Dendritic cell treated with granulocyte-macrophage colony-stimulating factor and Interleukin-4, amounts not matched to agents 40 ng/mL and 50 ng/mL, for 4 days (primary cell): ENCODE data around the gene AFDN.

Source experiments
- H3K27ac Mint-ChIP-seq: one replicate; pipeline ENCODE4 v1.8.0; 2022; ENCODE audit warnings: mild to moderate bottlenecking, mixed read lengths
- H3K27me3 Mint-ChIP-seq: one replicate; pipeline ENCODE4 v1.8.0; 2022; ENCODE audit warnings: mild to moderate bottlenecking, mixed read lengths
- H3K36me3 Mint-ChIP-seq: one replicate; pipeline ENCODE4 v1.8.0; 2022; ENCODE audit warnings: low read depth, mixed read lengths
- H3K4me1 Mint-ChIP-seq: one replicate; pipeline ENCODE4 v1.8.0; 2022; ENCODE audit warnings: low read depth, mixed read lengths
- H3K4me3 Mint-ChIP-seq: one replicate; pipeline ENCODE4 v1.8.0; 2022; ENCODE audit warnings: mild to moderate bottlenecking, moderate library complexity, mixed read lengths
- H3K9me3 Mint-ChIP-seq: one replicate; pipeline ENCODE4 v1.8.0; 2022; ENCODE audit warnings: mixed read lengths
- intact Hi-C: fragments of 100-400 bp; cut with micrococcal nuclease; formaldehyde crosslinking; loops from one replicate; pipeline ENCODE4 v1.15.0; 2022

Gene AFDN

DNA sequence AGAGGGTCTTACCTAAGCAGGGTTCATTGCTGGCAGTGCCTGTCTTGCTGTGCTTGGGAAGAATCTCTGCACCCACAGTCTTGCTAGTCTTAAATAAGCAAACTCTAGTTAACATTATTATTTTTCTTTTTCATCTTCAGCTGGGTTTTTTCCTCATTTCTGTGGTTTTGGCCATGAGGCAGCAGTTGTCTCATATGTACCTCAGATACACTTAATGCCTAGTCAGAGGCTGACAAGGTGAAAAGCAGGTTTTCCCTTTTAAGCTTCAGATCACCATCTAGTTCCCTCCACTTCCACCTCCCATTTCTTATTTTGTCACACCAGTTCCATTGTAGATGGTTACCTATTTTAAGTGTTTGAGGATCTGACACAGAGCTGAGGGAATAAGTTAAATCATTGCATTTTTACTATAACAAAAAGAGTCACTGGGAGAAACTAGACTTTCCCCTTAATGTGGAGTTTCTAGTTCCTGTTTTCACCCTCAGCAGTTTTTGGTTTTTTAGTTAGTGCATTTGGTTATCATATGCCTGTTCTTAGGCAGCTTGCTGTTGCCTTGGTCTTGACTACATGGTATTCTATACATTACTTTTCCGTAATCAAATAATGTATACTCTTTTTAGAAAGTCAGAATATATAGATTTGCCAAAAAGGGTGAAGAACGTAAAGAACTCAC lies 46.0 kb downstream of the AFDN start:
- H3K27me3 Mint-ChIP-seq = no peaks in the 10 kb centered on the region
- peaks cover 7% of the 10 kb centered on the region for H3K36me3 Mint-ChIP-seq
- H3K4me3 Mint-ChIP-seq = no peak overlapping the region
- intact Hi-C loops = no loop called here
- no peaks in the 10 kb centered on the region for H3K9me3 Mint-ChIP-seq
- no peaks in the 10 kb centered on the region for H3K4me1 Mint-ChIP-seq
- H3K27ac Mint-ChIP-seq = no peak overlapping the region

- intact Hi-C loops = no loop called here
- Mint-ChIP-seq H3K36me3 (peaks cover 5% of the 10 kb centered on the region), H3K27me3 (peaks cover 1% of the 10 kb centered on the region)
Measured at GRCh38 chr6:167877994-167878779, 51.5 kb downstream of the AFDN start.

GRCh38 chr6:167879612-167880011 lies 52.9 kb downstream of the AFDN start:
- H3K4me1 Mint-ChIP-seq = no peaks in the 10 kb centered on the region
- peaks cover 1% of the 10 kb centered on the region for H3K27me3 Mint-ChIP-seq
- peaks cover 5% of the 10 kb centered on the region for H3K36me3 Mint-ChIP-seq
- intact Hi-C loops = no loop called here
- H3K27ac Mint-ChIP-seq = no peak overlapping the region
- H3K9me3 Mint-ChIP-seq = no peaks in the 10 kb centered on the region
- H3K4me3 Mint-ChIP-seq = no peak overlapping the region

More at GRCh38 chr6:167877994-167878779, 51.5 kb downstream of the AFDN start:
- no peak overlapping the region for H3K4me3 Mint-ChIP-seq
- H3K9me3 Mint-ChIP-seq = no peaks in the 10 kb centered on the region
- H3K4me1 Mint-ChIP-seq = no peaks in the 10 kb centered on the region
- no peak overlapping the region for H3K27ac Mint-ChIP-seq

DNA sequence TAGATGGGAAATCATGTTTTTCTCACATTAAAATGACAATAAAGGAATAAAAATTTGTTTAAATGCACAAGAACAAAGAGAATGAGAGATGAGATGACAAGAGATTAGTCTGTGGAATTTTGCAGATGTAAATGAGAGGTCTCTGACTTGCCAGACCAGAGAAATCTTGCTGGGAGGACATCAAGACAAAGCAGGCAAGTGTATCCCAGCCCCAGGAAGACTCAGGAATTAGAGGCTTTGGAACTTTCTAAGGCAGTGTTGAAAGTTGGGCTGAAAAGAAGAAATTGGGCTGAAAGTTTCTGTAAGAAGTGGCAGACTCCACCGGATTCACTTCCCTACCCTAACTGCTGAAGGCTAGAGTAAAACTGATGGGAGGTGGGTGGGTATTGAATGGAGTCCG lies 54.6 kb downstream of the AFDN start:
- H3K27ac Mint-ChIP-seq = no peak overlapping the region
- no peaks in the 10 kb centered on the region for H3K9me3 Mint-ChIP-seq
- intact Hi-C loops = no loop called here
- H3K4me3 Mint-ChIP-seq = no peak overlapping the region
- peaks cover 5% of the 10 kb centered on the region for H3K36me3 Mint-ChIP-seq
- no peaks in the 10 kb centered on the region for H3K4me1 Mint-ChIP-seq
- H3K27me3 Mint-ChIP-seq = peaks cover 1% of the 10 kb centered on the region

- Mint-ChIP-seq H3K4me3 (no peak overlapping the region), H3K36me3 (peaks cover 5% of the 10 kb centered on the region), H3K4me1 (no peaks in the 10 kb centered on the region), H3K27me3 (peaks cover 2% of the 10 kb centered on the region), H3K9me3 (no peaks in the 10 kb centered on the region), H3K27ac (no peak overlapping the region)
- intact Hi-C loops = no loop called here
Measured at GRCh38 chr6:167882244-167882643, 55.5 kb downstream of the AFDN start.

- H3K36me3 Mint-ChIP-seq = no peaks in the 10 kb centered on the region
- H3K27me3 Mint-ChIP-seq = peaks cover 1% of the 10 kb centered on the region
- no peaks in the 10 kb centered on the region for H3K4me1 Mint-ChIP-seq
- no peak overlapping the region for H3K4me3 Mint-ChIP-seq
- H3K27ac Mint-ChIP-seq = no peak overlapping the region
- intact Hi-C loops = no loop called here
- H3K9me3 Mint-ChIP-seq = no peaks in the 10 kb centered on the region
Measured at GRCh38 chr6:167888098-167888497, 61.4 kb downstream of the AFDN start.

- Mint-ChIP-seq H3K36me3 (no peaks in the 10 kb centered on the region), H3K27me3 (no peaks in the 10 kb centered on the region), H3K4me3 (no peak overlapping the region), H3K4me1 (no peaks in the 10 kb centered on the region), H3K27ac (no peak overlapping the region), H3K9me3 (no peaks in the 10 kb centered on the region)
- intact Hi-C loops = no loop called here
Measured at GRCh38 chr6:167892835-167893815, 66.4 kb downstream of the AFDN start.

DNA sequence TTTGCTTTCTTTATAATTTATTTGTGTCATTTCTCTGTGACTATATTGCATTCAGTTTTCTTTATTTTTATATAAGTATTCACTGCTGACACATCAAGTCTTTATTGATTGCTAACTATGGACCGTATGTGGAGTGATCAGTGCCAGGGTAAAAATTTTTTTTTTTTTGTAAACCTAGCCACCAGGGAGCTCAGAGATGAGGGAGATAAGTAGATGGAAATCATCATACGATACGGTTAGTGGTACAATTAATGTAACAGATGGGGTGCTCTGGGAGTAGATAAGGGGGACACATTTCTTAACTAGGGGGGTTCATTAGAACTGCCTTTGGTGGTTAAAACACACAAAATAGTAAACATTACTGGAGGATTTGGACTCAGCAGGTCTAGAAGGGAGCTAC lies 68.3 kb downstream of the AFDN start:
- H3K27ac Mint-ChIP-seq = no peak overlapping the region
- no peaks in the 10 kb centered on the region for H3K27me3 Mint-ChIP-seq
- no peaks in the 10 kb centered on the region for H3K4me1 Mint-ChIP-seq
- intact Hi-C loops = no loop called here
- no peak overlapping the region for H3K4me3 Mint-ChIP-seq
- no peaks in the 10 kb centered on the region for H3K9me3 Mint-ChIP-seq
- no peaks in the 10 kb centered on the region for H3K36me3 Mint-ChIP-seq

- Mint-ChIP-seq H3K4me1 (no peaks in the 10 kb centered on the region), H3K36me3 (no peaks in the 10 kb centered on the region), H3K9me3 (no peaks in the 10 kb centered on the region), H3K27ac (no peak overlapping the region), H3K4me3 (no peak overlapping the region), H3K27me3 (no peaks in the 10 kb centered on the region)
- intact Hi-C loops = no loop called here
Measured at GRCh38 chr6:167896648-167897047, 69.9 kb downstream of the AFDN start.

DNA sequence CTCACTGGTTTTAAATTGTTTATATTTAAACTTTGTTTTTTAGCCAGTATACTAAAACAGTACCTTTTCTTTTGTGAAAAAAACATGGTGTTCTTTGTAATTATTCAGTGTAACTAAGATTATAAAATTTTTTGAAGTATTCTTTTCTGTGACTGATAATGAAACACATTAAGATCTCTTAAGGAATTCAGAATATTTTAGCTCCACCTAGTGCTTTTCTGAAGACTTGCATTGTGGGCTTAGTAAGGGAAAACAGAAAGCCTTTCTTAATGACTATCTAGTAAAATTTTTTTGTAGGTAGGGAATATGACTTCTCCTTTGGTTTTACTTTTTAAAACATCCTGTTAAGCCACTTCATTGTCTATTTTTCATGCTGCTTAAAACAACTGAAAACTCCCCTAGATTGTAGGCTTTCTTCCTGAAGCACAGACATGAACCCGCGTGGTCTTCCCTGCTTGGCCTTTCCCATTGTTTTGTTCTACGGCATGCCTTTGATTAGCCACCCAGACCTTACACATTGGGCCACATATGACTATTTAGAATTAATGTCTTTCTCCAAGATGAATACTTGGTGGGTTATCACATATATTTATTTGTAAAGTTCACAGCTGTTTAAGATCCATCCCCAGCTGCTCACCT lies 72.1 kb downstream of the AFDN start:
- H3K4me3 Mint-ChIP-seq = no peak overlapping the region
- H3K27me3 Mint-ChIP-seq = no peaks in the 10 kb centered on the region
- H3K27ac Mint-ChIP-seq = no peak overlapping the region
- no peaks in the 10 kb centered on the region for H3K4me1 Mint-ChIP-seq
- intact Hi-C loops = loop anchor here (2.0 kb wide), 1 partner anchor 412 kb away; no protein-coding TSS in a partner anchor
- H3K36me3 Mint-ChIP-seq = no peaks in the 10 kb centered on the region
- no peaks in the 10 kb centered on the region for H3K9me3 Mint-ChIP-seq

- intact Hi-C loops = no loop called here
- Mint-ChIP-seq H3K36me3 (peaks cover 8% of the 10 kb centered on the region), H3K4me1 (no peaks in the 10 kb centered on the region), H3K9me3 (no peaks in the 10 kb centered on the region), H3K27me3 (no peaks in the 10 kb centered on the region), H3K27ac (no peak overlapping the region), H3K4me3 (no peak overlapping the region)
Measured at GRCh38 chr6:167904791-167905190, 78.1 kb downstream of the AFDN start.

DNA sequence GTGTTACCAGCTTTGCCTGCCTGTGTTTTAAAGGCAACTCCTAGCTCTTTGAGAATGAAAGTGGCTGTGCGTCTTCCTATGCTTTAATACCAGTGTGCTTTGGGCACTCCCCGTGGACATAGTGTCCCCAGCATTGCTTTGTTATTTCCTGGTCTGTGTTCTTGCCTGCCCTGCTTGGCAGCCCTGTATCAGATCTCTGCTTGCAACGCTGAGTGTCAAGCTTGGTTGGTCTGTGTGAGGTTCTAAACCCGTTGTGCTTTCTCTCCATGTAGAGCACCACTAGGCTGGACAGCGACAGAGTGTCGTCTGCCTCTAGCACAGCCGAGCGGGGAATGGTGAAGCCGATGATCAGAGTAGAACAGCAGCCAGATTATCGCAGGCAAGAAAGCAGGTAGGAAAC lies 80.2 kb downstream of the AFDN start:
- intact Hi-C loops = no loop called here
- Mint-ChIP-seq H3K4me1 (no peaks in the 10 kb centered on the region), H3K27me3 (no peaks in the 10 kb centered on the region), H3K9me3 (no peaks in the 10 kb centered on the region), H3K36me3 (peaks cover 8% of the 10 kb centered on the region), H3K4me3 (no peak overlapping the region), H3K27ac (no peak overlapping the region)

- intact Hi-C loops = no loop called here
- Mint-ChIP-seq H3K27me3 (no peaks in the 10 kb centered on the region), H3K4me1 (no peaks in the 10 kb centered on the region), H3K27ac (no peak overlapping the region), H3K36me3 (peaks cover 8% of the 10 kb centered on the region), H3K4me3 (no peak overlapping the region), H3K9me3 (no peaks in the 10 kb centered on the region)
Measured at GRCh38 chr6:167907837-167908681, 81.3 kb downstream of the AFDN start.
